ENCODE data around the gene EPB41L2. TPM values are rescaled to one million over a fixed set of nuclear protein-coding genes. Genes with fewer than 3 reads are reported as not detected.

EPB41L2 gene
- total RNA-seq, 1 experiment from 2014 or later = 74.8 TPM

DNA sequence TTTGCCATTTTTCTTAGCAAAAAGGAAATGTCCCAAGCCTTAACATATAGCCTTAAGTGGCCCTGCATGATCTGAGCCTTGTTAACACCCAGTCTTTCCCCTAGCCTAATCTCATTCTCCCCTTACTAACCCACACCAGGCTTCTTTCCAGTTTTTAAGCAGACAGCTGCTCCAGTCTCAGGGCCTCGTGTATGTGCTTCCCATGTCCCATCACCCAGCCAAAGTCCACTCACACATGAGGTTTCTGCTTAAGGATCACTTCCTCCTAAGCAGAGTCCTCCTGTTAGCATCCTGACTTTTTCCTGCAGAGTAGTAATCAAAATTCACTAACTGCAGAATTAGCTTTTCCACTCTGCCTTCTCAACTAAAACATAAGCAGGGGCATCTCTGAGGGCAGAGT lies 139.7 kb downstream of the EPB41L2 start:
- ChIA-PET CTCF (no interaction called here), POLR2A (no interaction called here), RAD21 (ENCODE audit: low non-redundant PET in 1 of 2, low total read pairs in 2 of 2, uncharacterized antibody in 2 of 2, unreplicated experiment in 2 of 2) (no interaction called here)
- TF ChIP-seq, protein P1, sequence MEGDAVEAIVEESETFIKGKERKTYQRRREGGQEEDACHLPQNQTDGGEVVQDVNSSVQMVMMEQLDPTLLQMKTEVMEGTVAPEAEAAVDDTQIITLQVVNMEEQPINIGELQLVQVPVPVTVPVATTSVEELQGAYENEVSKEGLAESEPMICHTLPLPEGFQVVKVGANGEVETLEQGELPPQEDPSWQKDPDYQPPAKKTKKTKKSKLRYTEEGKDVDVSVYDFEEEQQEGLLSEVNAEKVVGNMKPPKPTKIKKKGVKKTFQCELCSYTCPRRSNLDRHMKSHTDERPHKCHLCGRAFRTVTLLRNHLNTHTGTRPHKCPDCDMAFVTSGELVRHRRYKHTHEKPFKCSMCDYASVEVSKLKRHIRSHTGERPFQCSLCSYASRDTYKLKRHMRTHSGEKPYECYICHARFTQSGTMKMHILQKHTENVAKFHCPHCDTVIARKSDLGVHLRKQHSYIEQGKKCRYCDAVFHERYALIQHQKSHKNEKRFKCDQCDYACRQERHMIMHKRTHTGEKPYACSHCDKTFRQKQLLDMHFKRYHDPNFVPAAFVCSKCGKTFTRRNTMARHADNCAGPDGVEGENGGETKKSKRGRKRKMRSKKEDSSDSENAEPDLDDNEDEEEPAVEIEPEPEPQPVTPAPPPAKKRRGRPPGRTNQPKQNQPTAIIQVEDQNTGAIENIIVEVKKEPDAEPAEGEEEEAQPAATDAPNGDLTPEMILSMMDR (IDR thresholded peaks at IDR 0.05 in 2 of 3, conservative IDR thresholded peaks at IDR 0.05 in 1 of 3; ENCODE audit: borderline replicate concordance in 1 of 3, insufficient read depth in 1 of 3, low read depth in 2 of 3, low read length in 2 of 3) = no peak
- TF ChIP-seq CBX3 (IDR thresholded peaks at IDR 0.05; ENCODE audit: low read depth) (no peak), EZH2phosphoT487 (IDR thresholded peaks at IDR 0.05; ENCODE audit: borderline replicate concordance) (no peak), EZH2 (IDR thresholded peaks at IDR 0.05) (no peak), EGR1 (IDR thresholded peaks at IDR 0.05; ENCODE audit: low read depth) (no peak), JUND (IDR thresholded peaks at IDR 0.05) (no peak), SRF (IDR thresholded peaks at IDR 0.05; ENCODE audit: low read depth) (no peak), POLR2A (IDR thresholded peaks at IDR 0.05; ENCODE audit: borderline replicate concordance, extremely low read depth, insufficient read depth, insufficient read length) (no peak), CEBPB (IDR thresholded peaks at IDR 0.05; ENCODE audit: low read depth) (no peak), ZFX (IDR thresholded peaks at IDR 0.05) (no peak), YY1 (IDR thresholded peaks at IDR 0.05; ENCODE audit: extremely low read depth, insufficient replicate concordance, low read depth, low read length) (no peak), ZNF274 (IDR thresholded peaks at IDR 0.05; ENCODE audit: low read depth, low read length) (no peak), SIN3A (IDR thresholded peaks at IDR 0.05; ENCODE audit: low read depth) (no peak), TCF7L2 (IDR thresholded peaks at IDR 0.05; ENCODE audit: borderline replicate concordance, extremely low read depth, insufficient read depth, insufficient read length) (no peak)
- TF ChIP-seq, protein P2, sequence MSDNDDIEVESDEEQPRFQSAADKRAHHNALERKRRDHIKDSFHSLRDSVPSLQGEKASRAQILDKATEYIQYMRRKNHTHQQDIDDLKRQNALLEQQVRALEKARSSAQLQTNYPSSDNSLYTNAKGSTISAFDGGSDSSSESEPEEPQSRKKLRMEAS (IDR thresholded peaks at IDR 0.05) = no peak
- TF ChIP-seq, protein P3, sequence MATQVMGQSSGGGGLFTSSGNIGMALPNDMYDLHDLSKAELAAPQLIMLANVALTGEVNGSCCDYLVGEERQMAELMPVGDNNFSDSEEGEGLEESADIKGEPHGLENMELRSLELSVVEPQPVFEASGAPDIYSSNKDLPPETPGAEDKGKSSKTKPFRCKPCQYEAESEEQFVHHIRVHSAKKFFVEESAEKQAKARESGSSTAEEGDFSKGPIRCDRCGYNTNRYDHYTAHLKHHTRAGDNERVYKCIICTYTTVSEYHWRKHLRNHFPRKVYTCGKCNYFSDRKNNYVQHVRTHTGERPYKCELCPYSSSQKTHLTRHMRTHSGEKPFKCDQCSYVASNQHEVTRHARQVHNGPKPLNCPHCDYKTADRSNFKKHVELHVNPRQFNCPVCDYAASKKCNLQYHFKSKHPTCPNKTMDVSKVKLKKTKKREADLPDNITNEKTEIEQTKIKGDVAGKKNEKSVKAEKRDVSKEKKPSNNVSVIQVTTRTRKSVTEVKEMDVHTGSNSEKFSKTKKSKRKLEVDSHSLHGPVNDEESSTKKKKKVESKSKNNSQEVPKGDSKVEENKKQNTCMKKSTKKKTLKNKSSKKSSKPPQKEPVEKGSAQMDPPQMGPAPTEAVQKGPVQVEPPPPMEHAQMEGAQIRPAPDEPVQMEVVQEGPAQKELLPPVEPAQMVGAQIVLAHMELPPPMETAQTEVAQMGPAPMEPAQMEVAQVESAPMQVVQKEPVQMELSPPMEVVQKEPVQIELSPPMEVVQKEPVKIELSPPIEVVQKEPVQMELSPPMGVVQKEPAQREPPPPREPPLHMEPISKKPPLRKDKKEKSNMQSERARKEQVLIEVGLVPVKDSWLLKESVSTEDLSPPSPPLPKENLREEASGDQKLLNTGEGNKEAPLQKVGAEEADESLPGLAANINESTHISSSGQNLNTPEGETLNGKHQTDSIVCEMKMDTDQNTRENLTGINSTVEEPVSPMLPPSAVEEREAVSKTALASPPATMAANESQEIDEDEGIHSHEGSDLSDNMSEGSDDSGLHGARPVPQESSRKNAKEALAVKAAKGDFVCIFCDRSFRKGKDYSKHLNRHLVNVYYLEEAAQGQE (IDR thresholded peaks at IDR 0.05; ENCODE audit: low read depth) = no peak
- TF ChIP-seq, protein P4, sequence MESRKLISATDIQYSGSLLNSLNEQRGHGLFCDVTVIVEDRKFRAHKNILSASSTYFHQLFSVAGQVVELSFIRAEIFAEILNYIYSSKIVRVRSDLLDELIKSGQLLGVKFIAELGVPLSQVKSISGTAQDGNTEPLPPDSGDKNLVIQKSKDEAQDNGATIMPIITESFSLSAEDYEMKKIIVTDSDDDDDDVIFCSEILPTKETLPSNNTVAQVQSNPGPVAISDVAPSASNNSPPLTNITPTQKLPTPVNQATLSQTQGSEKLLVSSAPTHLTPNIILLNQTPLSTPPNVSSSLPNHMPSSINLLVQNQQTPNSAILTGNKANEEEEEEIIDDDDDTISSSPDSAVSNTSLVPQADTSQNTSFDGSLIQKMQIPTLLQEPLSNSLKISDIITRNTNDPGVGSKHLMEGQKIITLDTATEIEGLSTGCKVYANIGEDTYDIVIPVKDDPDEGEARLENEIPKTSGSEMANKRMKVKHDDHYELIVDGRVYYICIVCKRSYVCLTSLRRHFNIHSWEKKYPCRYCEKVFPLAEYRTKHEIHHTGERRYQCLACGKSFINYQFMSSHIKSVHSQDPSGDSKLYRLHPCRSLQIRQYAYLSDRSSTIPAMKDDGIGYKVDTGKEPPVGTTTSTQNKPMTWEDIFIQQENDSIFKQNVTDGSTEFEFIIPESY (IDR thresholded peaks at IDR 0.05; ENCODE audit: extremely low read depth, insufficient replicate concordance, low read length) = no peak
- Histone ChIP-seq H2AFZ (ENCODE audit: low read depth, low read length, poor library complexity, severe bottlenecking) (no peak overlapping the region), H4K20me1 (ENCODE audit: insufficient read depth) (no peaks in the 10 kb centered on the region; the same call in 1 of the 2 replicates), H3K27ac (ENCODE audit: low read depth, low read length) (no peak overlapping the region), H3K9me3 (ENCODE audit: control insufficient read depth in 1 of 2, insufficient read depth in 1 of 2, low read depth in 1 of 2, low read length in 2 of 2) (no peaks in the 10 kb centered on the region), H3K36me3 (ENCODE audit: control insufficient read depth in 1 of 2, insufficient read depth in 2 of 2, low read length in 2 of 2) (no peaks in the 10 kb centered on the region), H3K9ac (ENCODE audit: low read length) (no peak overlapping the region), H3K9me2 (ENCODE audit: insufficient read depth) (no peaks in the 10 kb centered on the region), H3K79me2 (ENCODE audit: insufficient read depth, low read length) (no peaks in the 10 kb centered on the region; the same call in 1 of the 2 replicates), H3K4me1 (ENCODE audit: control insufficient read depth in 1 of 2, insufficient read depth in 2 of 2, low read length in 2 of 2) (peaks cover 12 to 13% of the 10 kb centered on the region in 2 experiments), H3K27me3 (ENCODE audit: insufficient read depth, low read length) (no peaks in the 10 kb centered on the region), H3K4me2 (ENCODE audit: low read length) (no peak overlapping the region), H3K4me3 (replicated peaks in 1 of 2; ENCODE audit: low read depth in 1 of 2, low read length in 2 of 2) (no peak overlapping the region)
- intact Hi-C loops (cut with micrococcal nuclease) = no loop called here
- DNase-seq (ENCODE audit: low read depth, low spot score) = no peak
- BruUV-seq (replicated peaks) = no TSS peak
- ATAC-seq = no peak
